Mucosa of rectum (tissue), 2 donors: ENCODE data around the gene PROK1.
"Not testable (repeated sequence)": the region's sequence is repeated elsewhere in the genome, so short reads cannot be mapped to it uniquely, and the experiment has no call there.

Source experiments
- H3K27ac ChIP-seq, 2 donors: one replicate each; pipeline ENCODE4 v1.7.0; 2013; ENCODE audit warnings: inconsistent platforms in 2 of 2, low read depth in 2 of 2, low read length in 2 of 2
- H3K27me3 ChIP-seq, 2 donors: one replicate each; pipeline ENCODE4 v1.7.0; 2013; ENCODE audit warnings: low read length in 2 of 2; ENCODE audit not compliant: control insufficient read depth in 2 of 2, insufficient read depth in 2 of 2
- H3K36me3 ChIP-seq, 2 donors: one replicate each; pipeline ENCODE4 v1.7.0; 2013; ENCODE audit warnings: low read length in 2 of 2; ENCODE audit not compliant: control insufficient read depth in 2 of 2, insufficient read depth in 2 of 2
- H3K4me1 ChIP-seq, 2 donors: one replicate each; pipeline ENCODE4 v1.7.0; 2013; ENCODE audit warnings: low read length in 2 of 2, mild to moderate bottlenecking in 1 of 2; ENCODE audit not compliant: control insufficient read depth in 2 of 2, insufficient read depth in 2 of 2
- H3K4me3 ChIP-seq, 2 donors: one replicate each; pipeline ENCODE4 v1.7.0; 2013; ENCODE audit warnings: low read length in 2 of 2
- H3K9ac ChIP-seq, 2 donors: one replicate each; pipeline ENCODE4 v1.7.0; 2013; ENCODE audit warnings: low read length in 2 of 2, low read depth in 1 of 2, mild to moderate bottlenecking in 1 of 2
- H3K9me3 ChIP-seq, 2 donors: one replicate each; pipeline ENCODE4 v1.7.0; 2013; ENCODE audit warnings: low read length in 2 of 2; ENCODE audit not compliant: control insufficient read depth in 2 of 2
- donor health status: healthy.
- donor health status: Normal muscosa, but diverticular disease.

The PROK1 gene

GRCh38 chr1:110450929-110451328 is at the start of gene PROK1:
PROK1 (plus strand) TSS chr1:110451149; CDS start chr1:110451217, 68 bp downstream.
- H3K27me3 ChIP-seq: peaks cover 3 to 10% of the 10 kb centered on the region in 2 donors
- H3K9me3 ChIP-seq: no peaks in the 10 kb centered on the region
- no peak within 1 kb of the TSS for H3K9ac ChIP-seq
- no peak within 1 kb of the TSS for H3K4me3 ChIP-seq
- no peaks in the 10 kb centered on the region for H3K36me3 ChIP-seq
- no peak within 1 kb of the TSS for H3K27ac ChIP-seq
- H3K4me1 ChIP-seq: no peaks in the 10 kb centered on the region

- Histone ChIP-seq H3K4me1 (peaks cover 4 to 8% of the 10 kb centered on the region in 2 donors), H3K9me3 (no peaks in the 10 kb centered on the region), H3K9ac (no peak overlapping the region), H3K27ac (no peak overlapping the region), H3K27me3 (no peaks in the 10 kb centered on the region), H3K4me3 (no peak overlapping the region), H3K36me3 (peaks cover 32 to 43% of the 10 kb centered on the region in 2 donors)
Observed at GRCh38 chr1:110403805-110404204, 47.1 kb upstream of the PROK1 start.

DNA sequence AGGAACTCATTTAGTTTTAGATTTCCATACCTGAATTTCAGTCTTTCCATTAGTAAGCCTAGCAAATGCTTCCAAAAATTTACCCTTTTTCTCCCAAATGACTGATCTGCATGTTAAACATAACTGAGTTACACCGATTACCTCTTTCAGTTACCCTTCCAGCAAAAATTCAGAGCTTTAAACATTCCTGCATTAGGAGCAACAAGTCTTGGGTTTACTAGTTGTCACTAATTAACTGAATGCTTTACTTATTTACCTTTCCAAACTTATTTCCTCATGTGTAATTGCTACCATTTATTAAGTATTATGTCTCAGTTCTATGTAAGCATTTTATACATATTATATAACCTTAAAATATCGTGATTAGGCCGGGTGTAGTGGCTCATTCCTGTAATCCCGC is 46.5 kb upstream of the PROK1 start:
- Histone ChIP-seq H3K9ac (no peak overlapping the region), H3K27ac (no peak overlapping the region), H3K27me3 (no peaks in the 10 kb centered on the region), H3K9me3 (no peaks in the 10 kb centered on the region), H3K4me3 (no peak overlapping the region), H3K4me1 (peaks cover 4 to 8% of the 10 kb centered on the region in 2 donors), H3K36me3 (peaks cover 32 to 43% of the 10 kb centered on the region in 2 donors)

DNA sequence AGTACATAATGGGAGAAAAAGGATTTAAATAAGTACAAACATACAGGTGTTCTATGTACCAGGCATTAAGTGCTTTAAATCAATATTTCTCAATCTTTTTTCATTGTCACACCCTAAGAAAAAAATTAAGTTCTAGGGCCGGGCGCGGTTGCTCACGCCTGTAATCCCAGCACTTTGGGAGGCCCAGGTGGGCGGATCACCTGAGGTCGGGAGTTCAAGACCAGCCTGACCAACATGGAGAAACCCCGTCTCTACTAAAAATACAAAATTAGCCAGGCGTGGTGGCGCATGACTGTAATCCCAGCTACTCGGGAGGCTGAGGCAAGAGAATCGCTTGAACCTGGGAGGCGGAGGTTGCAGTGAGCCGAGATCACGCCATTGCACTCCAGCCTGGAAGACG is 44.5 kb upstream of the PROK1 start:
- not testable (repeated sequence) for H3K27ac ChIP-seq, H3K4me1 ChIP-seq, H3K27me3 ChIP-seq, H3K9me3 ChIP-seq
- Histone ChIP-seq H3K9ac (peak overlapping the region; percentile 14 to 99), H3K4me3 (peak overlapping the region; percentile 92 to 97), H3K36me3 (peaks cover 29 to 31% of the 10 kb centered on the region in 2 donors)

- Histone ChIP-seq H3K4me3 (peak within 1 kb of the TSS; percentile 92 to 97), H3K4me1 (peaks cover 4 to 8% of the 10 kb centered on the region in 2 donors), H3K27me3 (no peaks in the 10 kb centered on the region)
Observed at GRCh38 chr1:110407260-110408210, 43.4 kb upstream of the PROK1 start, which contains the start of gene LAMTOR5. LAMTOR5 (minus strand) TSS chr1:110407694; CDS start chr1:110407620, 74 bp downstream.

DNA sequence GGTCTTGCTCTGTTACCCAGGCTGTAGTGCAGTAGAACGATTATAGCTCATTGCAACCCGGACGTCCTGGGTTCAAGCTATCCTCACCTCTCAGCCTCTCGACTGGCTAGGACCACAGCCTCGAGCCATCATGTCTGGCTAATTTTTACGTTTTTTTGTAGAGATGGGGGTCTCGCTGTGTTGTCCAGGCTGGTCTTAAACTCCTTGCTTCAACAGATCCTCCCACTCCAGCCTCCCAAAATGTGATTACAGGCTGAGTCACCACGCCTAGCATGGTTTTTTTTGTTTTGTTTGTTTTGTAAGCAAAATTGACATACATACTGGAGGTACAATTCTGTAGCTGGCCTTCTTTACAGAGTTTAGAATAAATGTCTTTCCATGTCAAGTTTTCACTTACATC is 42.5 kb upstream of the PROK1 start:
- peak overlapping the region; percentile 92 to 97 for H3K4me3 ChIP-seq

More at GRCh38 chr1:110407260-110408210, 43.4 kb upstream of the PROK1 start, which contains the start of gene LAMTOR5:
- H3K27ac ChIP-seq: peak within 1 kb of the TSS; percentile 93 to 95
- H3K36me3 ChIP-seq: peaks cover 19 to 21% of the 10 kb centered on the region in 2 donors
- H3K9me3 ChIP-seq: no peaks in the 10 kb centered on the region
- H3K9ac ChIP-seq: peak within 1 kb of the TSS; percentile 99 to 100

DNA sequence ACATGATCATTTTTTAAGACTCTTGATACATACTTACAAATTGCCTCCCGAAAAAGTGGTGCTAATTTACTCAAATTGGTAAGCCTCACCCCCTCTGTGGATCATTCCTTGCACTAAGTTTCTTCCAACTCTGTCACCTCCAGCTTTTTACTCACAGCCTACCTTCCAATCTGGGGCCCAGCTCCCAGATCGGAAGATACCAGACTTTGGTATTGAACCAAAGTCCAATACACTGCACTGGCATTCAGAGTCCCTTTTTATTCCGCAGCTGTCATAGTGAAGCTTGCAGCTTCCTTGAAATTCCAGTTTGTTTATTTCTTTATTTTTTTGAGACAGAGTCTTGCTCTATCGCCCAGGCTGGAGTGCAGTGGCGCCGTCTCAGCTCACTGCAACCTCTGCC is 41.6 kb upstream of the PROK1 start:
- Histone ChIP-seq H3K9me3 (no peaks in the 10 kb centered on the region), H3K36me3 (peaks cover 6% of the 10 kb centered on the region in 2 donors), H3K27ac (no peak overlapping the region), H3K4me1 (peaks cover 4 to 8% of the 10 kb centered on the region in 2 donors), H3K9ac (no peak overlapping the region), H3K4me3 (no peak overlapping the region), H3K27me3 (no peaks in the 10 kb centered on the region)

More for the DNA sequence above, 42.5 kb upstream of the PROK1 start:
- peaks cover 12 to 14% of the 10 kb centered on the region in 2 donors for H3K36me3 ChIP-seq
- H3K27ac ChIP-seq: no peak overlapping the region
- no peaks in the 10 kb centered on the region for H3K27me3 ChIP-seq
- no peaks in the 10 kb centered on the region for H3K9me3 ChIP-seq
- peaks cover 4 to 8% of the 10 kb centered on the region in 2 donors for H3K4me1 ChIP-seq
- H3K9ac ChIP-seq: no peak overlapping the region

- Histone ChIP-seq H3K9me3 (no peaks in the 10 kb centered on the region), H3K27me3 (no peaks in the 10 kb centered on the region)
Observed at GRCh38 chr1:110411173-110411735, 39.7 kb upstream of the PROK1 start.

GRCh38 chr1:110412576-110412975 is 38.4 kb upstream of the PROK1 start:
- H3K36me3 ChIP-seq: no peaks in the 10 kb centered on the region
- no peak overlapping the region for H3K4me3 ChIP-seq
- H3K4me1 ChIP-seq: peaks cover 4 to 6% of the 10 kb centered on the region in 2 donors
- no peaks in the 10 kb centered on the region for H3K9me3 ChIP-seq
- no peak overlapping the region for H3K27ac ChIP-seq
- H3K27me3 ChIP-seq: no peaks in the 10 kb centered on the region
- no peak overlapping the region for H3K9ac ChIP-seq

More at GRCh38 chr1:110411173-110411735, 39.7 kb upstream of the PROK1 start:
- H3K4me1 ChIP-seq: peaks cover 4 to 6% of the 10 kb centered on the region in 2 donors
- no peak overlapping the region for H3K4me3 ChIP-seq
- H3K9ac ChIP-seq: no peak overlapping the region
- no peaks in the 10 kb centered on the region for H3K36me3 ChIP-seq
- no peak overlapping the region for H3K27ac ChIP-seq

DNA sequence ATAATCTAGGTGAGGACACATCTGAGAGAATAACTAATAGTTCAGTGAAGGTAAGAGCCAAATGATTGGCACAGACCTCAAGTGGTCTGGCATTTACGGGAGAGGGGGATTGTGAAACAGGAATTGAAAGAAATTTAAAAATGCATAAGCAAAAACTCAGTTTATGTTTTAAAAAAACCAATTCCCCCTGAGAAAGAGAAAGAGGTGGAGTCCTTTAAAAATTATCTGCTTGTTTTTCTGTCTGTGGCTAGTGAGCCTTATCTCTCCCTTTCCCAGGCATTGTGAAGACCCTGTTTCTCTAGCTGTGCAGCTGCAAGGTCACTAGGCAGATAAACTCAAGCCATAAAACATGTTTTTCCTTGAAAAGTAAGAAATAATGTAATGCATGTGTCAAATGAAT is 37.9 kb upstream of the PROK1 start:
- not testable (repeated sequence) for H3K27me3 ChIP-seq, H3K36me3 ChIP-seq, H3K9ac ChIP-seq, H3K9me3 ChIP-seq, H3K4me1 ChIP-seq, H3K4me3 ChIP-seq, H3K27ac ChIP-seq
